ENCODE data around the gene PNPLA5.

PNPLA5 gene

GRCh38 chr22:43858156-43858895 lies 33.5 kb downstream of the PNPLA5 start:
- no peaks in the 10 kb centered on the region for H3K79me2 ChIP-seq (ENCODE audit: low read length)
- H3K27me3 ChIP-seq (ENCODE audit: low read depth, low read length): peaks cover 17% of the 10 kb centered on the region
- H3K36me3 ChIP-seq (replicated peaks; ENCODE audit: low read depth, low read length): no peaks in the 10 kb centered on the region
- no peaks in the 10 kb centered on the region for H3K4me1 ChIP-seq (ENCODE audit: low read length)
- H4K20me1 ChIP-seq (ENCODE audit: insufficient read depth, low read length): no peaks in the 10 kb centered on the region; the same call in 1 of the 2 replicates
- TF ChIP-seq EZH2phosphoT487 (IDR thresholded peaks at IDR 0.05; ENCODE audit: low read depth) (no peak), CTCF (IDR thresholded peaks at IDR 0.05; ENCODE audit: low read depth, low read length) (no peak)
- no peak overlapping the region for H3K27ac ChIP-seq (ENCODE audit: low read length)
- no peak overlapping the region for H3K4me3 ChIP-seq (ENCODE audit: low read length)
- H2AFZ ChIP-seq (ENCODE audit: low read depth, low read length): no peak overlapping the region
- H3K9me3 ChIP-seq (ENCODE audit: insufficient read depth, low read length): no peaks in the 10 kb centered on the region
- H3K4me2 ChIP-seq (ENCODE audit: low read length): no peak overlapping the region
- H3K9ac ChIP-seq (ENCODE audit: low read length): no peak overlapping the region

- Histone ChIP-seq H3K4me1 (ENCODE audit: low read length) (no peaks in the 10 kb centered on the region), H3K9ac (ENCODE audit: low read length) (no peak overlapping the region), H3K79me2 (ENCODE audit: low read length) (no peaks in the 10 kb centered on the region), H3K27me3 (ENCODE audit: low read depth, low read length) (peaks cover 22% of the 10 kb centered on the region), H2AFZ (ENCODE audit: low read depth, low read length) (no peak overlapping the region), H3K4me3 (ENCODE audit: low read length) (no peak overlapping the region), H4K20me1 (ENCODE audit: insufficient read depth, low read length) (no peaks in the 10 kb centered on the region; the same call in 1 of the 2 replicates), H3K27ac (ENCODE audit: low read length) (no peak overlapping the region), H3K36me3 (replicated peaks; ENCODE audit: low read depth, low read length) (no peaks in the 10 kb centered on the region), H3K9me3 (ENCODE audit: insufficient read depth, low read length) (no peaks in the 10 kb centered on the region), H3K4me2 (ENCODE audit: low read length) (no peak overlapping the region)
- TF ChIP-seq CTCF (IDR thresholded peaks at IDR 0.05; ENCODE audit: low read depth, low read length) (no peak), EZH2phosphoT487 (IDR thresholded peaks at IDR 0.05; ENCODE audit: low read depth) (no peak)
Measured at GRCh38 chr22:43857367-43857766, 34.4 kb downstream of the PNPLA5 start.

GRCh38 chr22:43855431-43855830 lies 36.4 kb downstream of the PNPLA5 start:
- Histone ChIP-seq H3K36me3 (replicated peaks; ENCODE audit: low read depth, low read length) (no peaks in the 10 kb centered on the region), H3K4me3 (ENCODE audit: low read length) (no peak overlapping the region), H3K9ac (ENCODE audit: low read length) (no peak overlapping the region), H3K79me2 (ENCODE audit: low read length) (no peaks in the 10 kb centered on the region), H3K9me3 (ENCODE audit: insufficient read depth, low read length) (no peaks in the 10 kb centered on the region), H3K4me2 (ENCODE audit: low read length) (no peak overlapping the region), H4K20me1 (ENCODE audit: insufficient read depth, low read length) (no peaks in the 10 kb centered on the region; the same call in 1 of the 2 replicates), H3K27me3 (ENCODE audit: low read depth, low read length) (peaks cover 40% of the 10 kb centered on the region), H2AFZ (ENCODE audit: low read depth, low read length) (no peak overlapping the region), H3K4me1 (ENCODE audit: low read length) (no peaks in the 10 kb centered on the region), H3K27ac (ENCODE audit: low read length) (no peak overlapping the region)
- TF ChIP-seq CTCF (IDR thresholded peaks at IDR 0.05; ENCODE audit: low read depth, low read length) (no peak), EZH2phosphoT487 (IDR thresholded peaks at IDR 0.05; ENCODE audit: low read depth) (no peak)

- no peak overlapping the region for H3K27ac ChIP-seq (ENCODE audit: low read length)
- TF ChIP-seq CTCF (IDR thresholded peaks at IDR 0.05; ENCODE audit: low read depth, low read length): no peak
- TF ChIP-seq EZH2phosphoT487 (IDR thresholded peaks at IDR 0.05; ENCODE audit: low read depth): no peak
- H3K4me2 ChIP-seq (ENCODE audit: low read length): no peak overlapping the region
- no peaks in the 10 kb centered on the region for H3K9me3 ChIP-seq (ENCODE audit: insufficient read depth, low read length)
- no peak overlapping the region for H3K9ac ChIP-seq (ENCODE audit: low read length)
- H4K20me1 ChIP-seq (ENCODE audit: insufficient read depth, low read length): no peaks in the 10 kb centered on the region; the same call in 1 of the 2 replicates
- H2AFZ ChIP-seq (ENCODE audit: low read depth, low read length): no peak overlapping the region
- no peaks in the 10 kb centered on the region for H3K36me3 ChIP-seq (replicated peaks; ENCODE audit: low read depth, low read length)
- H3K4me1 ChIP-seq (ENCODE audit: low read length): no peaks in the 10 kb centered on the region
- H3K27me3 ChIP-seq (ENCODE audit: low read depth, low read length): peaks cover 46% of the 10 kb centered on the region
- no peak overlapping the region for H3K4me3 ChIP-seq (ENCODE audit: low read length)
- no peaks in the 10 kb centered on the region for H3K79me2 ChIP-seq (ENCODE audit: low read length)
Measured at GRCh38 chr22:43854786-43855271, 37.0 kb downstream of the PNPLA5 start.
